GM21529 (cell line): Measurements from ENCODE around the gene HAT1.
"Not testable (repeated sequence)": the region's sequence is repeated elsewhere in the genome, so short reads cannot be mapped to it uniquely, and the experiment has no call there.

Source experiments
- ATAC-seq: cut with Tn5 transposase; IDR thresholded peaks from one replicate; pipeline ENCODE4 v1.9.1; 2021; ENCODE audit not compliant: unreplicated experiment

Gene HAT1

GRCh38 chr2:171922230-171923022 is at the start of gene HAT1:
Gene HAT1, plus strand, starts transcription at chr2:171922461. Its CDS starts 40 bp downstream, at chr2:171922501.
- ATAC-seq, result peak; percentile 96

GRCh38 chr2:171874517-171874916 is 47.7 kb upstream of the HAT1 start:
- ATAC-seq, result no peak

GRCh38 chr2:171874963-171875362 is 47.3 kb upstream of the HAT1 start:
- no peak for ATAC-seq

GRCh38 chr2:171878481-171878993 is 43.7 kb upstream of the HAT1 start:
- ATAC-seq, result no peak

GRCh38 chr2:171879865-171880264 is 42.4 kb upstream of the HAT1 start:
- no peak for ATAC-seq

- no peak for ATAC-seq
Observed at GRCh38 chr2:171880774-171881173, 41.5 kb upstream of the HAT1 start.

GRCh38 chr2:171882089-171882769 is 40.0 kb upstream of the HAT1 start:
- peak; percentile 69 for ATAC-seq

- no peak for ATAC-seq
Observed at GRCh38 chr2:171883275-171883893, 38.9 kb upstream of the HAT1 start.

- ATAC-seq, result no peak
Observed at GRCh38 chr2:171889333-171889732, 32.9 kb upstream of the HAT1 start.

- no peak for ATAC-seq
Observed at GRCh38 chr2:171889808-171890207, 32.5 kb upstream of the HAT1 start.

- ATAC-seq, result no peak
Observed at GRCh38 chr2:171893196-171893823, 29.0 kb upstream of the HAT1 start.

GRCh38 chr2:171893824-171894611 is 28.2 kb upstream of the HAT1 start, which contains the start of gene SLC25A12:
Gene SLC25A12, minus strand, starts transcription at chr2:171894244. Its CDS starts 30 bp downstream, at chr2:171894214.
- peak; percentile 92 for ATAC-seq

GRCh38 chr2:171894612-171894947 is 27.7 kb upstream of the HAT1 start:
- ATAC-seq, result no peak

GRCh38 chr2:171895786-171896185 is 26.5 kb upstream of the HAT1 start:
- ATAC-seq, result no peak

GRCh38 chr2:171899623-171900282 is 22.5 kb upstream of the HAT1 start:
- ATAC-seq, result not testable (repeated sequence)

GRCh38 chr2:171902840-171903420 is 19.3 kb upstream of the HAT1 start:
- ATAC-seq, result peak; percentile 64

GRCh38 chr2:171908235-171908634 is 14.0 kb upstream of the HAT1 start:
- ATAC-seq, result no peak

- ATAC-seq, result no peak
Observed at GRCh38 chr2:171909266-171909665, 13.0 kb upstream of the HAT1 start.

GRCh38 chr2:171910494-171910893 is 11.8 kb upstream of the HAT1 start:
- ATAC-seq, result no peak

- no peak for ATAC-seq
Observed at GRCh38 chr2:171913517-171913916, 8.7 kb upstream of the HAT1 start.
